Effector memory CD4-positive, alpha-beta T cell (primary cell): ENCODE results near the gene KRI1.
A peak's percentile ranks its signal among the peaks of the same experiment; 100 is the strongest.
"Not testable (repeated sequence)": the region's sequence is repeated elsewhere in the genome, so short reads cannot be mapped to it uniquely, and the experiment has no call there.

ENCODE experiments used
- DNase-seq, 3 donors: peaks; one replicate each; pipeline ENCODE4 v3.0.0-alpha.2; 2020
- H3K27ac ChIP-seq: 2 replicates; pipeline ENCODE4 v1.7.0; 2013; ENCODE audit warnings: mild to moderate bottlenecking, low read length, moderate library complexity; ENCODE audit not compliant: insufficient read depth, poor library complexity, severe bottlenecking
- H3K27me3 ChIP-seq: replicated peaks from 2 replicates; pipeline ENCODE4 v1.7.0; 2013; ENCODE audit warnings: mild to moderate bottlenecking, low read length; ENCODE audit not compliant: insufficient read depth, control insufficient read depth, poor library complexity, severe bottlenecking
- H3K36me3 ChIP-seq: 2 replicates; pipeline ENCODE4 v1.7.0; 2013; ENCODE audit warnings: mild to moderate bottlenecking, low read length, moderate library complexity; ENCODE audit not compliant: control insufficient read depth, insufficient read depth
- H3K4me1 ChIP-seq: 2 replicates; pipeline ENCODE4 v1.7.0; 2013; ENCODE audit warnings: low read length, mild to moderate bottlenecking; ENCODE audit not compliant: control insufficient read depth, insufficient read depth, poor library complexity, severe bottlenecking
- H3K4me3 ChIP-seq: 2 replicates; pipeline ENCODE4 v1.7.0; 2013; ENCODE audit warnings: low read length, low read depth, mild to moderate bottlenecking; ENCODE audit not compliant: insufficient read depth, poor library complexity, severe bottlenecking
- H3K9me3 ChIP-seq: 2 replicates; pipeline ENCODE4 v1.7.0; 2013; ENCODE audit warnings: mild to moderate bottlenecking, low read length, moderate library complexity; ENCODE audit not compliant: control insufficient read depth

KRI1 gene

GRCh38 chr19:10538204-10538983 lies 27.4 kb downstream of the KRI1 start:
- no peaks in the 10 kb centered on the region for H3K27me3 ChIP-seq
- H3K9me3 ChIP-seq, result no peaks in the 10 kb centered on the region
- peaks cover 4% of the 10 kb centered on the region for H3K4me1 ChIP-seq
- H3K36me3 ChIP-seq, result no peaks in the 10 kb centered on the region
- no peak overlapping the region for H3K4me3 ChIP-seq
- no peak overlapping the region for H3K27ac ChIP-seq
- no peak for DNase-seq

- H3K9me3 ChIP-seq, result no peaks in the 10 kb centered on the region
- H3K27ac ChIP-seq, result no peak overlapping the region
- H3K4me3 ChIP-seq, result no peak overlapping the region
- H3K27me3 ChIP-seq, result no peaks in the 10 kb centered on the region
- no peaks in the 10 kb centered on the region for H3K4me1 ChIP-seq
- no peaks in the 10 kb centered on the region for H3K36me3 ChIP-seq
- DNase-seq, result no peak
These were observed 28.1 kb downstream of the KRI1 start for GRCh38 chr19:10537668-10538067.

GRCh38 chr19:10535613-10536012 lies 30.2 kb downstream of the KRI1 start:
- Histone ChIP-seq H3K4me3 (no peak overlapping the region), H3K36me3 (no peaks in the 10 kb centered on the region), H3K9me3 (no peaks in the 10 kb centered on the region), H3K4me1 (no peaks in the 10 kb centered on the region), H3K27ac (no peak overlapping the region), H3K27me3 (no peaks in the 10 kb centered on the region)
- DNase-seq, result no peak

- Histone ChIP-seq H3K27ac (no peak overlapping the region), H3K4me3 (no peak overlapping the region), H3K9me3 (no peaks in the 10 kb centered on the region), H3K27me3 (no peaks in the 10 kb centered on the region), H3K4me1 (no peaks in the 10 kb centered on the region), H3K36me3 (no peaks in the 10 kb centered on the region)
- DNase-seq, result no peak
These were observed 32.0 kb downstream of the KRI1 start for GRCh38 chr19:10533646-10534386.

- H3K4me3 ChIP-seq, result no peak overlapping the region
- DNase-seq, result no peak
- no peak overlapping the region for H3K27ac ChIP-seq
- no peaks in the 10 kb centered on the region for H3K4me1 ChIP-seq
- no peaks in the 10 kb centered on the region for H3K36me3 ChIP-seq
- no peaks in the 10 kb centered on the region for H3K27me3 ChIP-seq
- H3K9me3 ChIP-seq, result no peaks in the 10 kb centered on the region
These were observed 33.4 kb downstream of the KRI1 start for GRCh38 chr19:10532457-10532856.

GRCh38 chr19:10526887-10527286 lies 38.9 kb downstream of the KRI1 start:
- not testable (repeated sequence) for H3K9me3 ChIP-seq, H3K36me3 ChIP-seq, H3K4me3 ChIP-seq, DNase-seq, H3K27me3 ChIP-seq, H3K4me1 ChIP-seq, H3K27ac ChIP-seq

GRCh38 chr19:10525636-10526035 lies 40.2 kb downstream of the KRI1 start:
- no peaks in the 10 kb centered on the region for H3K27me3 ChIP-seq
- H3K4me1 ChIP-seq, result no peaks in the 10 kb centered on the region
- DNase-seq, result no peak
- no peaks in the 10 kb centered on the region for H3K9me3 ChIP-seq
- no peak overlapping the region for H3K27ac ChIP-seq
- no peak overlapping the region for H3K4me3 ChIP-seq
- H3K36me3 ChIP-seq, result no peaks in the 10 kb centered on the region

GRCh38 chr19:10523135-10523636 lies 42.6 kb downstream of the KRI1 start:
- Histone ChIP-seq H3K36me3 (no peaks in the 10 kb centered on the region), H3K27me3 (peaks cover 11% of the 10 kb centered on the region), H3K9me3 (no peaks in the 10 kb centered on the region), H3K4me1 (peaks cover 8% of the 10 kb centered on the region), H3K27ac (no peak overlapping the region), H3K4me3 (no peak overlapping the region)
- DNase-seq, result peak in 1 of 3 donors; percentile 32

GRCh38 chr19:10521461-10522171 lies 44.2 kb downstream of the KRI1 start:
- Histone ChIP-seq H3K36me3 (no peaks in the 10 kb centered on the region), H3K9me3 (no peaks in the 10 kb centered on the region), H3K27me3 (peaks cover 26% of the 10 kb centered on the region), H3K4me3 (no peak overlapping the region), H3K27ac (no peak overlapping the region), H3K4me1 (peaks cover 21% of the 10 kb centered on the region)
- no peak for DNase-seq
